ENCODE results near the gene CPNE1. TPM values are rescaled to one million over a fixed set of nuclear protein-coding genes. Genes with fewer than 3 reads are reported as not detected.

CPNE1 gene
- total RNA-seq, 1 donor from 2014 or later, result 164 TPM

DNA sequence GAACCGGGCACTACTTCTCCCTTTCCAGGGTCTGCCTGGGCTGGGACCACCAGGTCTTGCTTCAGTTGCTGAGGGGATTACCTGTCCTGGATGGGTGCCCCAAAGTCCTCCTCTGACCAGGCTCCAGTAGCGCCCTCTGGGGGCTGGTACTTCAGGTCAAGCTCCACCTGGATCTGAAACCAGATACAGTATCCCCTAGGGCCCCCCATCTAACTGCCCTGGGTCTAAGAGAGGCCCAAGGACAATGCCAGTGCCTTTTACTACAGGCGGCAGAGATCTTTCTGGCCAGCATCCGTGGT, 60.3 kb downstream of the CPNE1 start:
- H3K4me3 Mint-ChIP-seq (ENCODE audit: unreplicated experiment), result no peak overlapping the region
- peaks cover 2% of the 10 kb centered on the region for H3K27me3 Mint-ChIP-seq (ENCODE audit: unreplicated experiment)
- TF ChIP-seq, protein P1, sequence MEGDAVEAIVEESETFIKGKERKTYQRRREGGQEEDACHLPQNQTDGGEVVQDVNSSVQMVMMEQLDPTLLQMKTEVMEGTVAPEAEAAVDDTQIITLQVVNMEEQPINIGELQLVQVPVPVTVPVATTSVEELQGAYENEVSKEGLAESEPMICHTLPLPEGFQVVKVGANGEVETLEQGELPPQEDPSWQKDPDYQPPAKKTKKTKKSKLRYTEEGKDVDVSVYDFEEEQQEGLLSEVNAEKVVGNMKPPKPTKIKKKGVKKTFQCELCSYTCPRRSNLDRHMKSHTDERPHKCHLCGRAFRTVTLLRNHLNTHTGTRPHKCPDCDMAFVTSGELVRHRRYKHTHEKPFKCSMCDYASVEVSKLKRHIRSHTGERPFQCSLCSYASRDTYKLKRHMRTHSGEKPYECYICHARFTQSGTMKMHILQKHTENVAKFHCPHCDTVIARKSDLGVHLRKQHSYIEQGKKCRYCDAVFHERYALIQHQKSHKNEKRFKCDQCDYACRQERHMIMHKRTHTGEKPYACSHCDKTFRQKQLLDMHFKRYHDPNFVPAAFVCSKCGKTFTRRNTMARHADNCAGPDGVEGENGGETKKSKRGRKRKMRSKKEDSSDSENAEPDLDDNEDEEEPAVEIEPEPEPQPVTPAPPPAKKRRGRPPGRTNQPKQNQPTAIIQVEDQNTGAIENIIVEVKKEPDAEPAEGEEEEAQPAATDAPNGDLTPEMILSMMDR (IDR thresholded peaks at IDR 0.05), result peak; percentile 24
- no peak for DNase-seq (ENCODE audit: extremely low spot score, unreplicated experiment)
- no peaks in the 10 kb centered on the region for H3K9me3 Mint-ChIP-seq (ENCODE audit: unreplicated experiment)
- H3K27ac Mint-ChIP-seq (ENCODE audit: unreplicated experiment), result no peak overlapping the region
- no peaks in the 10 kb centered on the region for H3K36me3 Mint-ChIP-seq (ENCODE audit: unreplicated experiment)
- H3K4me1 Mint-ChIP-seq (ENCODE audit: unreplicated experiment), result peaks cover 10% of the 10 kb centered on the region

DNA sequence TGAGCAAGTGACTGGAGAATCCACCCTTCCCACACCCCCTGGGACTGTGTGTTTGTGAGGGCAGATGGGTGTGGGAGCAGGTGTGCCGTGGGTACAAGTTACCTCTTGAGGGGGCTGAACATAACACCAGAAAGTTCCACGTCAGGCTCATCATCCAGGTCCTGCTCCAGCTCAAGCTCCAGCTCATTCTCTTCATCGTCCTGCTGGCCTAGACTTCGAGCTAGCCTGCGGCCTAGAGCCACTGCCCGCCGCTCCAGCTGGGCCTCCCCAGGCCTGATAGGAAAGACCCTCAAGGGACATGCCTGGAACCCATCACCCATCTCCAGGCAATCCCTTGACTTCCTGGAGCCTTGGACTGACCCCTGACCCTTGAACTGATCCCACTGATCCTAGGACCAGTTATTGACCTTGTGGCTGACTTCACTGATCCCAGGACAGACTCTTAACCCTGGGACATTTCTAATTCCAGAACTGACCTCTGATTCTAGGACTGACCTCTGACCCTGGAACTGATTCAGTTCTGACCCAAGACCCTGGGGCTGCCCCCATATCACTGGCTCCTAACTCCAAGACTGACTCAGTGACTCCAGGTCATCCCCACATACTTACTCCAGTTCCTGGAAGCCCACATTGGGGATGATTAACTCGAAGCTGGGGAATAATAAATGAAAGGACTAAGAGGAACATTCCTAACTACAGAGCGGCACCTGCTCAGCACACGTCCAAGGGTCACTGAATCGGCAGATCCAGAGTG, 60.8 kb downstream of the CPNE1 start:
- peaks cover 5% of the 10 kb centered on the region for H3K27me3 Mint-ChIP-seq (ENCODE audit: unreplicated experiment)
- TF ChIP-seq, protein P1 (IDR thresholded peaks at IDR 0.05), result no peak
- H3K27ac Mint-ChIP-seq (ENCODE audit: unreplicated experiment), result no peak overlapping the region
- H3K36me3 Mint-ChIP-seq (ENCODE audit: unreplicated experiment), result no peaks in the 10 kb centered on the region
- no peaks in the 10 kb centered on the region for H3K9me3 Mint-ChIP-seq (ENCODE audit: unreplicated experiment)
- no peak for DNase-seq (ENCODE audit: extremely low spot score, unreplicated experiment)
- peaks cover 10% of the 10 kb centered on the region for H3K4me1 Mint-ChIP-seq (ENCODE audit: unreplicated experiment)
- H3K4me3 Mint-ChIP-seq (ENCODE audit: unreplicated experiment), result no peak overlapping the region

DNA sequence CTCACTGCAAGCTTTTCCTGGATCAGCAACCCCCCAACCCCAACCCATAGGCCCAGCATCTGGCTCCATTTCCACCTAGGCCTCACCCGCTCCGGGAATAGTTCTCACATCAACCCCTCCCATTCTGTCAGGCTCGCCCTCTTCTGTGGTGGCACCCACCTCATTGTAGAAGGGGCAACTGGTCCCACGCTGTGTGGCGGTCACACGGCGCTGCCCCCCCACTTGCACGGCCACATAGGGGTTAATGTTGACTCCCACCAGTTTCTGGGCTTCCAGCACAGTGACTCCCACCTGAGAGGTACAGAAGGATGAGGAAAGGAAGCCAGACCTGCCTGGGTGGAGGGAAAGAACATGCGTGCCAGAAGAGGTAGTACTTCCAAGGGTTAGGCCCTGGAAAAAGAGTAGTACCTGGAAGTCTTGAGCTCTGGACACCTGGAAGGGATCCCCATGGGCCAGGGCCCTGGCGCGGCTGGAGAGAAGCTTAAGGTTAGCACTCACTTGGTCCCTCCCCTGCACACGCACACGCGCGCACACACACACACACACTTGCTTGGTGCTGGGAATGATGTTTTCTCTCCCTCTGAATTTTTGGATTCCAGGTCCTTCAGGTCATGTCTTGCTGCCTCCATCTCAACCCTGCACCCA, 61.7 kb downstream of the CPNE1 start:
- TF ChIP-seq, protein P1 (IDR thresholded peaks at IDR 0.05), result no peak
- H3K4me3 Mint-ChIP-seq (ENCODE audit: unreplicated experiment), result peak overlapping the region; percentile 21

DNA sequence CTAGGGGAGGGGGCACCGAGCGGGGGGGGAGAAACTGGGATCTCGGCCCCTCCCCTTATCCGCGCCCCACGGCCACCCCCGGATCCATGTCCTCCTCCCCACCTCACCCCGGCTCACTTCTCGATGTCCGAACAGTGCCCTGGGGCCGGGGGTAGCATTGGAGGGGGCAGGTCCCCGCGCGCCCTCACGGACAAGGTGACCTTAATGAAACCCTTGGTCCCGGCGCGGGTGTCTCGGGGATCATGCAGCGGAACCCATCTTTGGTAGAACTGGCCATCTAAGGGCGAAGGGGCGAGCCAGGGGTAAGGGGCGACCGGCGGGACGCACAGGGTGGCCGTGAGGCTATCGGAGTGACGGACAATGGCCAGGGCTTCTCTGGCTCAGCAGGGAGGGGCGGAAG, 62.7 kb downstream of the CPNE1 start:
- TF ChIP-seq, protein P1 (IDR thresholded peaks at IDR 0.05), result no peak
- no peak overlapping the region for H3K27ac Mint-ChIP-seq (ENCODE audit: unreplicated experiment)
- no peak for DNase-seq (ENCODE audit: extremely low spot score, unreplicated experiment)
- H3K4me3 Mint-ChIP-seq (ENCODE audit: unreplicated experiment), result no peak overlapping the region
- no peaks in the 10 kb centered on the region for H3K9me3 Mint-ChIP-seq (ENCODE audit: unreplicated experiment)
- peaks cover 15% of the 10 kb centered on the region for H3K27me3 Mint-ChIP-seq (ENCODE audit: unreplicated experiment)
- peaks cover 10% of the 10 kb centered on the region for H3K4me1 Mint-ChIP-seq (ENCODE audit: unreplicated experiment)
- H3K36me3 Mint-ChIP-seq (ENCODE audit: unreplicated experiment), result no peaks in the 10 kb centered on the region

More for the DNA sequence above, 61.7 kb downstream of the CPNE1 start:
- Mint-ChIP-seq H3K36me3 (ENCODE audit: unreplicated experiment) (no peaks in the 10 kb centered on the region), H3K9me3 (ENCODE audit: unreplicated experiment) (no peaks in the 10 kb centered on the region), H3K27me3 (ENCODE audit: unreplicated experiment) (peaks cover 5% of the 10 kb centered on the region), H3K4me1 (ENCODE audit: unreplicated experiment) (peaks cover 10% of the 10 kb centered on the region), H3K27ac (ENCODE audit: unreplicated experiment) (no peak overlapping the region)
- no peak for DNase-seq (ENCODE audit: extremely low spot score, unreplicated experiment)
